Endothelial cell (in vitro differentiated cells): ENCODE measurements around the gene COL24A1. TPM values are rescaled to one million over a fixed set of nuclear protein-coding genes. Genes with fewer than 3 reads are reported as not detected.
"Not testable (repeated sequence)": the region's sequence is repeated elsewhere in the genome, so short reads cannot be mapped to it uniquely, and the experiment has no call there.

Experiments
- DNase-seq: peaks from one replicate; pipeline ENCODE4 v3.0.0; 2021; ENCODE audit warnings: low spot score
- H3K27ac Mint-ChIP-seq: one replicate; pipeline ENCODE4 v1.8.0; 2021; ENCODE audit warnings: mixed read lengths, inconsistent platforms; ENCODE audit not compliant: unreplicated experiment
- H3K27me3 Mint-ChIP-seq: one replicate; pipeline ENCODE4 v1.8.0; 2021; ENCODE audit warnings: mild to moderate bottlenecking, moderate library complexity, mixed read lengths, inconsistent platforms; ENCODE audit not compliant: unreplicated experiment
- H3K36me3 Mint-ChIP-seq: one replicate; pipeline ENCODE4 v1.8.0; 2021; ENCODE audit warnings: mild to moderate bottlenecking, low read depth, mixed read lengths, inconsistent platforms; ENCODE audit not compliant: unreplicated experiment
- H3K4me1 Mint-ChIP-seq: one replicate; pipeline ENCODE4 v1.8.0; 2021; ENCODE audit warnings: mild to moderate bottlenecking, mixed read lengths, inconsistent platforms; ENCODE audit not compliant: unreplicated experiment
- H3K4me3 Mint-ChIP-seq: one replicate; pipeline ENCODE4 v1.8.0; 2021; ENCODE audit warnings: mild to moderate bottlenecking, mixed read lengths, inconsistent platforms; ENCODE audit not compliant: unreplicated experiment
- H3K9me3 Mint-ChIP-seq: one replicate; pipeline ENCODE4 v1.8.0; 2021; ENCODE audit warnings: mixed read lengths, inconsistent platforms; ENCODE audit not compliant: unreplicated experiment
- CTCF ChIP-seq: fragments of 200-600 bp; sonication (generic); IDR thresholded peaks from one replicate; pipeline ENCODE4 v1.5.0; 2021; ENCODE audit warnings: antibody characterized with exemption; ENCODE audit not compliant: unreplicated experiment
- total RNA-seq: library from RNA; stranded (reverse); fragmentation: NEBNext Ultra II Directional; extraction: Animal tissue kit (Norgen Biotek cat#: 25700); gene quantifications from one replicate; pipeline ENCODE4 v1.2.1, GENCODE V29; 2021; ENCODE audit not compliant: unreplicated experiment

COL24A1 gene
- total RNA-seq, 1 donor from 2014 or later: 0.74 TPM

DNA sequence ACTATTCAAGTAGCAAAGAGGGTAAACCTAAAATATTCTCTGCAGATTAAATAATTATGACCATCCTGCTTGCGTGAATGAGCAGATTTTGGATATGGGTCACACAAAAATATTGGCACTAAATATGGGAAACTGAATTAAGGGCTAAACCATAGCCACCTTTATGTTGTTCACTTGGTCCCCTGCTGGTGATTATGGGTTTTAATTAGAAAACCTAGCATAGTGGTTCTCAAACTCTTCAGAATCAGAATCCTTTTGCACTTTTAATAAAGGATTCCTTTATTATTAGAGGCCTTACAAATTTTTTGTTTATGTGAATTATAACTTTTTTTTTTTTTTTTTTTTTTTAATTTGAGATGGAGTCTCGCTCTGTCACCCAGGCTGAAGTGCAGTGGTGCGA is 409.8 kb downstream of the COL24A1 start:
- Mint-ChIP-seq H3K27me3 (no peaks in the 10 kb centered on the region), H3K4me1 (no peaks in the 10 kb centered on the region), H3K36me3 (no peaks in the 10 kb centered on the region), H3K27ac (no peak overlapping the region), H3K9me3 (no peaks in the 10 kb centered on the region), H3K4me3 (no peak overlapping the region)
- no peak for TF ChIP-seq CTCF
- DNase-seq: no peak

GRCh38 chr1:85743814-85744213 is 412.8 kb downstream of the COL24A1 start:
- no peaks in the 10 kb centered on the region for H3K4me1 Mint-ChIP-seq
- no peaks in the 10 kb centered on the region for H3K27me3 Mint-ChIP-seq
- H3K36me3 Mint-ChIP-seq: no peaks in the 10 kb centered on the region
- no peak for TF ChIP-seq CTCF
- no peak overlapping the region for H3K4me3 Mint-ChIP-seq
- no peaks in the 10 kb centered on the region for H3K9me3 Mint-ChIP-seq
- no peak overlapping the region for H3K27ac Mint-ChIP-seq
- DNase-seq: no peak

DNA sequence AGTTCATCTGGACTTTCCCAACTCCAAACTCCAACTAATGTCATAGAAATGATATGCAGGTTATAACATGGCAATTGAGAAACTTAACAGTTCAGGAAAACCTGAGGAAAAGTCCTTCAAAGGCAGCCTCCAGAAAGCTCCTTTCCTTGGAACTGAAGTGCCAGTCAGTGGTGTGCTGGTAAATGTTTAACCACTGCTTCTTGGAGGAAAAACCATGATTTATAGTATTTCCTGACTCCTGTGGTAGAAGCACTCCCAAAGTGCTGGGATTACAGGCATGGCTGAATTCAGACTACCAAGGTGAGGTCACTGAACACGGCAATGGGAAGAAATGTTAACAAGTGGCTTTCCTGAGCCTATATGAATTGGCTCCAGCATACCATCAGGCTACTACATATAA is 421.6 kb downstream of the COL24A1 start:
- Mint-ChIP-seq H3K36me3 (no peaks in the 10 kb centered on the region), H3K9me3 (no peaks in the 10 kb centered on the region), H3K4me3 (no peak overlapping the region), H3K27me3 (no peaks in the 10 kb centered on the region), H3K27ac (no peak overlapping the region), H3K4me1 (no peaks in the 10 kb centered on the region)
- DNase-seq: no peak
- no peak for TF ChIP-seq CTCF

DNA sequence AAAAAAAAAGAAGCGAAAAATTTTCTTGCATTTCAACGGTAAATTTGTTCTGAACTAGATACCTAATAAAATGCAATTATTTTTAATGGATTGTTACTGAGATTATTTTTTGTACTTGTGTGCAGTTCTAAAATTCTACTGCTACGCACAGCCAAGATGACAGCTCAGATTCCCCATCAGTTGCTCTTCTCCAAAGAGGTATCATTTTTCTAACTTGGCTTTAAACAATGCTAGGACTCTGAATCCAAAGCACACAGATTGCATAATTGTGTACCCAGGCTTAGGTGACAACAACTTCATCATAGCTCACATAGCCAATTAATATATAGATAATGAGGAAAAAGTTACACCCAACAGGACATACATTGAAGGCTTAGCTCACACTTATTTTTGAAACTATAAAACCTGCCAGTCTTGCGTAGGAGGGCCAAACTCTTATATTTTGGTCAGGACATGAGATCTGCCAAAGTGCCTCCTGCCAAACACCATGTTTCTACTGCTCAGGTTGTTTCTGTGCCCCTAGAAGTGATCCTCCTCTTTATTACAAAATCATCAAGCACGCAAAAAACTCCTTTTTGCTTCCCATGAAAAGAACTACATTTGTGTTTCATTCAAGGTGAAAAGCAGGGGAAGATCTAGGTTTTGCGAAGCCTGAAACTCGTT is 437.8 kb downstream of the COL24A1 start:
- Mint-ChIP-seq H3K4me1 (no peaks in the 10 kb centered on the region), H3K9me3 (peaks cover 6% of the 10 kb centered on the region), H3K27me3 (peaks cover 3% of the 10 kb centered on the region), H3K36me3 (peaks cover 7% of the 10 kb centered on the region), H3K27ac (no peak overlapping the region), H3K4me3 (no peak overlapping the region)
- no peak for DNase-seq
- TF ChIP-seq CTCF: no peak

GRCh38 chr1:85714418-85715114 is 442.0 kb downstream of the COL24A1 start:
- not testable (repeated sequence) for DNase-seq, H3K27ac Mint-ChIP-seq, H3K4me1 Mint-ChIP-seq, H3K36me3 Mint-ChIP-seq, H3K9me3 Mint-ChIP-seq, H3K4me3 Mint-ChIP-seq, H3K27me3 Mint-ChIP-seq
